HG03175 (cell line): ENCODE results near the gene ENAM.
A peak's percentile ranks its signal among the peaks of the same experiment; 100 is the strongest.
"Not testable (repeated sequence)": the region's sequence is repeated elsewhere in the genome, so short reads cannot be mapped to it uniquely, and the experiment has no call there.

Experiments
- ATAC-seq: cut with Tn5 transposase; IDR thresholded peaks from one replicate; pipeline ENCODE4 v1.9.1; 2021; ENCODE audit warnings: mild to moderate bottlenecking, moderate library complexity; ENCODE audit not compliant: unreplicated experiment

ENAM gene

GRCh38 chr4:70627620-70628019 lies 924 bp upstream of the ENAM start:
- no peak for ATAC-seq

GRCh38 chr4:70629469-70630090 lies 1.0 kb downstream of the ENAM start:
- ATAC-seq: no peak

GRCh38 chr4:70630162-70630561 lies 1.6 kb downstream of the ENAM start:
- no peak for ATAC-seq

- no peak for ATAC-seq
Observed at GRCh38 chr4:70632028-70632427, 3.5 kb downstream of the ENAM start.

GRCh38 chr4:70634482-70634881 lies 5.9 kb downstream of the ENAM start:
- ATAC-seq: no peak

GRCh38 chr4:70637239-70637913 lies 8.8 kb downstream of the ENAM start:
- ATAC-seq: no peak

- ATAC-seq: peak; percentile 49
Observed at GRCh38 chr4:70640192-70640591, 11.6 kb downstream of the ENAM start.

- ATAC-seq: not testable (repeated sequence)
Observed at GRCh38 chr4:70650741-70651140, 22.2 kb downstream of the ENAM start.

GRCh38 chr4:70651864-70652506 lies 23.4 kb downstream of the ENAM start:
- peak; percentile 43 for ATAC-seq

GRCh38 chr4:70654605-70655011 lies 26.1 kb downstream of the ENAM start:
- ATAC-seq: peak; percentile 31

- no peak for ATAC-seq
Observed at GRCh38 chr4:70657326-70657725, 28.8 kb downstream of the ENAM start.

- no peak for ATAC-seq
Observed at GRCh38 chr4:70658418-70658817, 29.9 kb downstream of the ENAM start.

- no peak for ATAC-seq
Observed at GRCh38 chr4:70660106-70660505, 31.6 kb downstream of the ENAM start.

- ATAC-seq: peak; percentile 71
Observed at GRCh38 chr4:70661309-70661922, 32.9 kb downstream of the ENAM start.

GRCh38 chr4:70666369-70666768 lies 37.8 kb downstream of the ENAM start, which contains the start of gene JCHAIN:
Gene JCHAIN (minus strand): TSS chr4:70666508. CDS start chr4:70666490, 18 bp downstream.
- no peak for ATAC-seq

GRCh38 chr4:70667740-70668535 lies 39.4 kb downstream of the ENAM start:
- ATAC-seq: peak; percentile 66

GRCh38 chr4:70670332-70671014 lies 41.9 kb downstream of the ENAM start:
- ATAC-seq: no peak

GRCh38 chr4:70671091-70671490 lies 42.5 kb downstream of the ENAM start:
- no peak for ATAC-seq

- no peak for ATAC-seq
Observed at GRCh38 chr4:70674191-70674590, 45.6 kb downstream of the ENAM start.

GRCh38 chr4:70674731-70675130 lies 46.2 kb downstream of the ENAM start:
- ATAC-seq: no peak
